SU-DHL-6 (cell line): ENCODE measurements around the gene NSD1.

ENCODE experiments used
- H2AFZ ChIP-seq: fragments of 200-600 bp; sonication (generic); 2 replicates; pipeline ENCODE4 v1.6.1; 2014; ENCODE audit warnings: low read depth, mild to moderate bottlenecking, moderate library complexity, mixed read lengths, antibody characterized with exemption, low read length; ENCODE audit not compliant: severe bottlenecking
- H3F3A ChIP-seq: fragments of 200-600 bp; shearing (Covaris generic); 2 replicates; pipeline ENCODE4 v1.6.0; 2016; ENCODE audit warnings: antibody characterized with exemption, mild to moderate bottlenecking; ENCODE audit not compliant: insufficient read depth
- H3K27ac ChIP-seq: fragments of 200-600 bp; sonication (generic); 2 replicates; pipeline ENCODE4 v1.5.1; 2016; ENCODE audit warnings: low read depth, mild to moderate bottlenecking, low read length, moderate library complexity, mixed read lengths
- H3K27me3 ChIP-seq: fragments of 200-600 bp; sonication (generic), shearing (Covaris generic); 2 replicates; pipeline ENCODE4 v1.6.0; 2014; ENCODE audit warnings: mild to moderate bottlenecking, low read length
- H3K36me3 ChIP-seq: fragments of 200-600 bp; sonication (generic); 2 replicates; pipeline ENCODE4 v1.6.1; 2014; ENCODE audit warnings: mild to moderate bottlenecking, low read length, mixed read lengths
- H3K4me2 ChIP-seq: fragments of 300-600, 200-600 bp; shearing (Covaris generic), sonication (generic); 2 replicates; pipeline ENCODE4 v1.6.0; 2014; ENCODE audit warnings: low read length, low read depth, mild to moderate bottlenecking; ENCODE audit not compliant: poor library complexity, severe bottlenecking
- H3K4me3 ChIP-seq: fragments of 200-600 bp; sonication (generic); 2 replicates; pipeline ENCODE4 v1.5.1; 2014; ENCODE audit warnings: antibody characterized with exemption, low read length, mild to moderate bottlenecking, mixed read lengths; ENCODE audit not compliant: insufficient read depth, poor library complexity, severe bottlenecking
- H3K79me2 ChIP-seq: fragments of 200-600 bp; sonication (generic); 2 replicates; pipeline ENCODE4 v1.6.1; 2014; ENCODE audit warnings: mild to moderate bottlenecking, low read length, moderate library complexity; ENCODE audit not compliant: insufficient read depth
- H3K9ac ChIP-seq: fragments of 200-600 bp; sonication (generic); 2 replicates; pipeline ENCODE4 v1.7.0; 2014; ENCODE audit warnings: mild to moderate bottlenecking, low read length
- H3K9me2 ChIP-seq: fragments of 200-600 bp; sonication (generic); replicated peaks from 2 replicates; pipeline ENCODE4 v1.6.1; 2014; ENCODE audit warnings: low read length; ENCODE audit not compliant: insufficient read depth
- H3K9me3 ChIP-seq: fragments of 200-600 bp; sonication (generic); 2 replicates; pipeline ENCODE4 v1.6.1; 2014; ENCODE audit warnings: low read length, mixed read lengths; ENCODE audit not compliant: insufficient read depth
- H4K20me1 ChIP-seq: fragments of 200-600 bp; sonication (generic); 2 replicates; pipeline ENCODE4 v1.6.1; 2014; ENCODE audit warnings: low read depth, mild to moderate bottlenecking, antibody characterized with exemption, low read length, moderate library complexity, mixed read lengths
- CTCF ChIP-seq: fragments of 200-600 bp; sonication (generic); IDR thresholded peaks from one replicate; pipeline ENCODE4 v1.5.1; 2017; ENCODE audit warnings: antibody characterized with exemption, mild to moderate bottlenecking, low read length, moderate library complexity; ENCODE audit not compliant: insufficient read depth, poor library complexity, severe bottlenecking
- EZH2phosphoT487 ChIP-seq: fragments of 200-600 bp; sonication (generic), shearing (Covaris generic); conservative IDR thresholded peaks from 2 replicates; pipeline ENCODE4 v1.6.1; 2018; ENCODE audit warnings: mild to moderate bottlenecking, antibody characterized with exemption, low read length, moderate library complexity, mixed read lengths

NSD1 gene

DNA sequence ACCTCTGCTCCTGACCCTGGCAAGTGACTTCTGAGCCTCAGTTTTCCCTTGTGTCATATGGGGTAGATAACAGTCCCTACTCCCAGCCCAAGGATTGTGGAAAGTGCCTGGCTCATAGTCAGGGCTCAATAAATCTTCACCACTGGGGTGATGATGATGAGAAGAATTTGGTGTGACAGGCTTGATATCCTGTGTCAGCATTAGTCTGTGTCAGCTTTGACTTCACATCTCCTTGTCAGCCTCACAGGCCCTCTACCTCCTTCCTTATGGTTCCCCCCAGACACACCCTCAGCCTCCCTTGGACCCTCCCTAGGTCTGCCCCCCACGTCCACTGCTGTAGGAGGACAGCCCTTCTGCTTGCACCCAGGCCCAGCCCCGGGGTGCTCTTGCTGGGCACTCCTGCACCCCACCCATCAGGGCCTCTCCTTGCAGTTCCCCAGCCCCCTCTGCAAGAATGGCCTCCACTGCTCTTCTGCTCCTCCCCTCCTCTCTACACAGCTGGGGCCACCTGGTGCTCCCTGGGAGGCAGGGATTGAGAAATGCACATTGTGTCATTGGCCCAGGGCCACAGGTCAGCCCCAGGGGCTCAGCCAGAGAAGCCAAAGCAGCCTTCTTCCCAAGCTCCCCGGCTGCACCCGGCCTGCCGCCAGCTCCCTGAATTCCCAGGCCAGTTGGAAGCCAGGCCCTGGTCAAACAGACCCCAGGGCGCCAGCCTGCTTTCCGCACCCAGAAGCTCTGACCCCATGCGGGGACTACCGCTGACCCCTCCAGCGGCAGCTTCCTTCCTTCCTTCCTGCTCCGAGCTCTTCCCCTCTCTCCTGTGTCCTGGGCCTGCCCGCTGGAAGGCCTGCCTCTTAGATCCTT is 39.1 kb upstream of the NSD1 start:
- Histone ChIP-seq H3K4me2 (no peak overlapping the region), H3K36me3 (no peaks in the 10 kb centered on the region)

GRCh38 chr5:177095088-177095669 is 38.4 kb upstream of the NSD1 start:
- Histone ChIP-seq H3K27me3 (no peaks in the 10 kb centered on the region), H3F3A (no peaks in the 10 kb centered on the region), H3K9ac (no peak overlapping the region), H3K9me3 (no peaks in the 10 kb centered on the region), H3K4me2 (no peak overlapping the region), H3K36me3 (no peaks in the 10 kb centered on the region), H3K4me3 (no peak overlapping the region), H3K27ac (no peak overlapping the region), H2AFZ (no peak overlapping the region), H4K20me1 (no peaks in the 10 kb centered on the region), H3K79me2 (no peaks in the 10 kb centered on the region), H3K9me2 (no peaks in the 10 kb centered on the region)
- TF ChIP-seq EZH2phosphoT487: no peak
- TF ChIP-seq CTCF: no peak

More for the DNA sequence above, 39.1 kb upstream of the NSD1 start:
- no peaks in the 10 kb centered on the region for H3F3A ChIP-seq
- H3K9me2 ChIP-seq: no peaks in the 10 kb centered on the region
- no peaks in the 10 kb centered on the region for H3K27me3 ChIP-seq
- H3K9me3 ChIP-seq: no peaks in the 10 kb centered on the region
- no peaks in the 10 kb centered on the region for H4K20me1 ChIP-seq
- H3K79me2 ChIP-seq: no peaks in the 10 kb centered on the region
- H3K4me3 ChIP-seq: no peak overlapping the region
- H2AFZ ChIP-seq: no peak overlapping the region
- TF ChIP-seq CTCF: no peak
- H3K9ac ChIP-seq: no peak overlapping the region
- no peak overlapping the region for H3K27ac ChIP-seq

DNA sequence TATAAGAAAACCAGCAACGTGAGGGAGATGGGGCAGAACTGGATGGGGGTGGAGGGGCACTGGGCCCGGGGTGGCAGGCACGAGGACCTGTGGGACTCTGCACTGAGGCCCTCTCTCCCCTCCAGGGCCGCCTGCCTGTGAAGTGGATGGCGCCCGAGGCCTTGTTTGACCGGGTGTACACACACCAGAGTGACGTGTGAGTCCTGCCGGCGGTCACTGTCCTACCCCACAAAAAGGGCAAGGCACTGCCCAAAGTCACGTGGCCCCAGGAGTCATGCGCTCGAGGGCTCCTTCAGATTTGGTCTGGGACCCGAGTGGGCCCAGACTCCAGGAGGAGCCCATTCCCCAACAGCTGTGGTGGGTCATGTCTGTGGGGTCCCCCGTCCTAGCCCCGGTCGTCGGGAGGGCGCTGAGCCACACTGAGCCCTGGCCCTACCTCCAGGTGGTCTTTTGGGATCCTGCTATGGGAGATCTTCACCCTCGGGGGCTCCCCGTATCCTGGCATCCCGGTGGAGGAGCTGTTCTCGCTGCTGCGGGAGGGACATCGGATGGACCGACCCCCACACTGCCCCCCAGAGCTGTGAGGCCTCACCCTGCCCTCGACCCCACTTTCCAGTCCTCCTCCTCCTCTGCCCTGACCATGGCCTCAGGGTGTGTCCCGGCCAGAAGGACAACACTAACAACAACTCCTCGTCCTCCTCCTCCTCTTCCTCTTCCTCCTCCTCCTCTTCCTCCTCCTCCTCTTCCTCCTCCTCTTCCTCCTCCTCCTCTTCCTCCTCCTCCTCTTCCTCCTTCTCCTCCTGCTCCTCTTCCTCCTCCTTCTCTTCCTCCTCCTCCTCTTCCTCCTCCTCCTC is 37.2 kb upstream of the NSD1 start:
- no peaks in the 10 kb centered on the region for H3K9me2 ChIP-seq
- TF ChIP-seq CTCF: no peak
- TF ChIP-seq EZH2phosphoT487: no peak
- no peaks in the 10 kb centered on the region for H4K20me1 ChIP-seq
- no peak overlapping the region for H3K9ac ChIP-seq
- H3K9me3 ChIP-seq: no peaks in the 10 kb centered on the region
- H3K27me3 ChIP-seq: no peaks in the 10 kb centered on the region
- no peak overlapping the region for H3K27ac ChIP-seq
- H3K4me3 ChIP-seq: no peak overlapping the region
- H3K36me3 ChIP-seq: no peaks in the 10 kb centered on the region
- H3K4me2 ChIP-seq: no peak overlapping the region
- H3K79me2 ChIP-seq: no peaks in the 10 kb centered on the region
- H2AFZ ChIP-seq: no peak overlapping the region
- H3F3A ChIP-seq: no peaks in the 10 kb centered on the region
